Astrocyte (in vitro differentiated cells and primary cell): Measurements from ENCODE around the gene PPP1R12B. TPM values are rescaled to one million over a fixed set of nuclear protein-coding genes. Genes with fewer than 3 reads are reported as not detected.
"Not testable (repeated sequence)": the region's sequence is repeated elsewhere in the genome, so short reads cannot be mapped to it uniquely, and the experiment has no call there.

Experiments
- DNase-seq: peaks from one replicate; pipeline ENCODE4 v3.0.0-alpha.2; 2010; ENCODE audit warnings: low read depth
- FAIRE-seq: peaks from 2 replicates; lab custom pipeline; 2011; peaks lifted over from hg19 to GRCh38; lab: Jason Lieb, UNC
- H2AFZ ChIP-seq: 2 replicates; pipeline ENCODE4 v1.6.0; 2012; ENCODE audit warnings: low read depth, low read length, inconsistent platforms
- H3K27ac ChIP-seq: 2 replicates; pipeline ENCODE4 v1.5.1; 2011; ENCODE audit warnings: low read depth, low read length, inconsistent platforms
- H3K27me3 ChIP-seq: 2 replicates; pipeline ENCODE4 v1.6.0; 2011; ENCODE audit warnings: low read length, inconsistent platforms; ENCODE audit not compliant: insufficient read depth
- H3K36me3 ChIP-seq: 2 replicates; pipeline ENCODE4 v1.5.1; 2011; ENCODE audit warnings: low read length, inconsistent platforms; ENCODE audit not compliant: insufficient read depth
- H3K4me1 ChIP-seq: 2 replicates; pipeline ENCODE4 v1.5.1; 2011; ENCODE audit warnings: low read length, inconsistent platforms; ENCODE audit not compliant: insufficient read depth
- H3K4me2 ChIP-seq: 2 replicates; pipeline ENCODE4 v1.6.0; 2012; ENCODE audit warnings: low read length, inconsistent platforms
- H3K4me3 ChIP-seq: 2 replicates; pipeline ENCODE4 v1.5.1; 2011; ENCODE audit warnings: low read depth, mild to moderate bottlenecking, low read length, inconsistent platforms; ENCODE audit not compliant: insufficient read depth
- H3K79me2 ChIP-seq: 2 replicates; pipeline ENCODE4 v1.6.0; 2012; ENCODE audit warnings: mild to moderate bottlenecking, low read length, inconsistent platforms; ENCODE audit not compliant: insufficient read depth
- H3K9ac ChIP-seq: 2 replicates; pipeline ENCODE4 v1.6.0; 2012; ENCODE audit warnings: mild to moderate bottlenecking, low read length, inconsistent platforms
- H3K9me3 ChIP-seq: 2 replicates; pipeline ENCODE4 v1.5.1; 2012; ENCODE audit warnings: low read depth, mild to moderate bottlenecking, low read length, inconsistent platforms; ENCODE audit not compliant: insufficient read depth
- H4K20me1 ChIP-seq: 2 replicates; pipeline ENCODE4 v1.6.0; 2012; ENCODE audit warnings: low read length, inconsistent platforms; ENCODE audit not compliant: insufficient read depth
- H3K27ac Mint-ChIP-seq: one replicate; pipeline ENCODE4 v1.8.0; 2021; ENCODE audit warnings: mild to moderate bottlenecking, mixed read lengths; ENCODE audit not compliant: unreplicated experiment
- H3K27me3 Mint-ChIP-seq: one replicate; pipeline ENCODE4 v1.8.0; 2021; ENCODE audit warnings: low read depth, mixed read lengths; ENCODE audit not compliant: unreplicated experiment
- H3K36me3 Mint-ChIP-seq: one replicate; pipeline ENCODE4 v1.8.0; 2021; ENCODE audit warnings: low read depth, mixed read lengths; ENCODE audit not compliant: unreplicated experiment
- H3K4me1 Mint-ChIP-seq: one replicate; pipeline ENCODE4 v1.8.0; 2021; ENCODE audit warnings: low read depth, mixed read lengths; ENCODE audit not compliant: unreplicated experiment
- H3K4me3 Mint-ChIP-seq: one replicate; pipeline ENCODE4 v1.8.0; 2021; ENCODE audit warnings: mild to moderate bottlenecking, moderate library complexity, mixed read lengths; ENCODE audit not compliant: unreplicated experiment
- H3K9me3 Mint-ChIP-seq: one replicate; pipeline ENCODE4 v1.8.0; 2021; ENCODE audit warnings: mild to moderate bottlenecking, mixed read lengths; ENCODE audit not compliant: unreplicated experiment
- total RNA-seq: library from RNA; stranded (reverse); gene quantifications from 2 replicates; pipeline ENCODE4 v1.2.1, GENCODE V29; 2021

The PPP1R12B gene
- total RNA-seq, 1 donor from 2014 or later, result 12.2 TPM

GRCh38 chr1:202543537-202543936 lies 195.0 kb downstream of the PPP1R12B start:
- not testable (repeated sequence) for H3K27ac Mint-ChIP-seq, H3K9ac ChIP-seq, H2AFZ ChIP-seq, H3K4me3 Mint-ChIP-seq, H3K27me3 ChIP-seq, H3K36me3 ChIP-seq, H4K20me1 ChIP-seq, FAIRE-seq, H3K36me3 Mint-ChIP-seq, H3K4me2 ChIP-seq, DNase-seq, H3K9me3 ChIP-seq, H3K27ac ChIP-seq, H3K9me3 Mint-ChIP-seq, H3K79me2 ChIP-seq, H3K4me3 ChIP-seq, H3K27me3 Mint-ChIP-seq
- H3K4me1 ChIP-seq, result peaks cover 12% of the 10 kb centered on the region
- H3K4me1 Mint-ChIP-seq, result peaks cover 27% of the 10 kb centered on the region

- not testable (repeated sequence) for H3K4me3 ChIP-seq, H3K9me3 ChIP-seq, H3K4me3 Mint-ChIP-seq, H3K4me2 ChIP-seq, H4K20me1 ChIP-seq, H2AFZ ChIP-seq, H3K27ac Mint-ChIP-seq, DNase-seq, FAIRE-seq, H3K27ac ChIP-seq, H3K9me3 Mint-ChIP-seq, H3K9ac ChIP-seq, H3K36me3 Mint-ChIP-seq, H3K4me1 ChIP-seq, H3K27me3 Mint-ChIP-seq, H3K36me3 ChIP-seq, H3K27me3 ChIP-seq, H3K79me2 ChIP-seq
- H3K4me1 Mint-ChIP-seq, result peaks cover 14% of the 10 kb centered on the region
These were observed 196.4 kb downstream of the PPP1R12B start for GRCh38 chr1:202544766-202545449.

- not testable (repeated sequence) for H3K4me3 Mint-ChIP-seq, DNase-seq, H3K4me2 ChIP-seq, H3K27me3 Mint-ChIP-seq, H3K36me3 ChIP-seq, H3K27ac ChIP-seq, H3K9me3 Mint-ChIP-seq, FAIRE-seq, H3K9me3 ChIP-seq, H3K4me1 ChIP-seq, H3K4me1 Mint-ChIP-seq, H3K4me3 ChIP-seq, H3K79me2 ChIP-seq, H3K36me3 Mint-ChIP-seq, H2AFZ ChIP-seq, H4K20me1 ChIP-seq, H3K27ac Mint-ChIP-seq, H3K9ac ChIP-seq, H3K27me3 ChIP-seq
These were observed 197.3 kb downstream of the PPP1R12B start for GRCh38 chr1:202545647-202546303.

- H3K79me2 ChIP-seq, H4K20me1 ChIP-seq, H3K9me3 Mint-ChIP-seq, DNase-seq, H3K27ac Mint-ChIP-seq, H3K4me2 ChIP-seq, H3K27ac ChIP-seq, H3K4me3 Mint-ChIP-seq, H3K9me3 ChIP-seq, H3K36me3 Mint-ChIP-seq, H3K4me1 Mint-ChIP-seq, H2AFZ ChIP-seq, H3K9ac ChIP-seq, H3K27me3 ChIP-seq, H3K4me1 ChIP-seq, FAIRE-seq, H3K27me3 Mint-ChIP-seq, H3K4me3 ChIP-seq, H3K36me3 ChIP-seq: not testable (repeated sequence)
These were observed 197.9 kb downstream of the PPP1R12B start for GRCh38 chr1:202546377-202546776.

- H3K79me2 ChIP-seq, H3K27me3 Mint-ChIP-seq, H3K4me2 ChIP-seq, H3K27ac ChIP-seq, H3K27ac Mint-ChIP-seq, H3K27me3 ChIP-seq, H3K4me1 ChIP-seq, H3K36me3 Mint-ChIP-seq, H4K20me1 ChIP-seq, H3K36me3 ChIP-seq, H3K9me3 Mint-ChIP-seq, H3K9me3 ChIP-seq, H3K4me3 ChIP-seq, H3K4me3 Mint-ChIP-seq, H2AFZ ChIP-seq, FAIRE-seq, H3K9ac ChIP-seq: not testable (repeated sequence)
- peak; percentile 54 for DNase-seq
- H3K4me1 Mint-ChIP-seq, result peaks cover 10% of the 10 kb centered on the region
These were observed 198.3 kb downstream of the PPP1R12B start for GRCh38 chr1:202546796-202547195.
